Measurements from ENCODE around the gene FAM124A.

The FAM124A gene

GRCh38 chr13:51222037-51222685, at the start of gene FAM124A:
Gene FAM124A (plus strand): TSS chr13:51222398. CDS start chr13:51222502, 104 bp downstream.
- DNase-seq: peak in 39 of 51 donors; percentile 22 to 81 (median 44)

GRCh38 chr13:51175021-51175420, 47.2 kb upstream of the FAM124A start:
- no peak for DNase-seq

- no peak for DNase-seq
Observed at GRCh38 chr13:51175639-51176038, 46.6 kb upstream of the FAM124A start.

- no peak for DNase-seq
Observed at GRCh38 chr13:51177188-51177587, 45.0 kb upstream of the FAM124A start.

- no peak for DNase-seq
Observed at GRCh38 chr13:51178456-51179074, 43.6 kb upstream of the FAM124A start.

- DNase-seq: no peak
Observed at GRCh38 chr13:51179432-51179971, 42.7 kb upstream of the FAM124A start.

GRCh38 chr13:51180853-51181511, 41.2 kb upstream of the FAM124A start:
- DNase-seq: no peak

GRCh38 chr13:51181786-51182383, 40.3 kb upstream of the FAM124A start:
- no peak for DNase-seq

- no peak for DNase-seq
Observed at GRCh38 chr13:51191743-51192142, 30.5 kb upstream of the FAM124A start.

GRCh38 chr13:51192348-51192747, 29.9 kb upstream of the FAM124A start:
- DNase-seq: no peak

- DNase-seq: no peak
Observed at GRCh38 chr13:51193387-51193786, 28.8 kb upstream of the FAM124A start.

- DNase-seq: no peak
Observed at GRCh38 chr13:51194942-51195341, 27.3 kb upstream of the FAM124A start.

GRCh38 chr13:51201886-51202285, 20.3 kb upstream of the FAM124A start:
- DNase-seq: no peak

GRCh38 chr13:51202477-51203046, 19.6 kb upstream of the FAM124A start:
- no peak for DNase-seq

- no peak for DNase-seq
Observed at GRCh38 chr13:51206584-51206983, 15.6 kb upstream of the FAM124A start.

- no peak for DNase-seq
Observed at GRCh38 chr13:51207881-51208280, 14.3 kb upstream of the FAM124A start.

GRCh38 chr13:51208716-51209115, 13.5 kb upstream of the FAM124A start:
- no peak for DNase-seq

- no peak for DNase-seq
Observed at GRCh38 chr13:51211910-51212309, 10.3 kb upstream of the FAM124A start.

- no peak for DNase-seq
Observed at GRCh38 chr13:51212758-51213157, 9.4 kb upstream of the FAM124A start.

- DNase-seq: peak in 1 of 51 donors; percentile 73
Observed at GRCh38 chr13:51213173-51213728, 8.9 kb upstream of the FAM124A start.

GRCh38 chr13:51218626-51219025, 3.6 kb upstream of the FAM124A start:
- no peak for DNase-seq
